Measurements from ENCODE around the gene ADRM1. TPM values are rescaled to one million over a fixed set of nuclear protein-coding genes. Genes with fewer than 3 reads are reported as not detected.

ADRM1 gene
- total RNA-seq, 1 donor from 2014 or later, result 193 TPM

GRCh38 chr20:62350098-62350628 lies 47.4 kb downstream of the ADRM1 start:
- no peak for TF ChIP-seq CTCF (IDR thresholded peaks at IDR 0.05; ENCODE audit: insufficient read depth, low read length, poor library complexity, severe bottlenecking)
- peak; percentile 74 for DNase-seq (ENCODE audit: low read depth)

GRCh38 chr20:62350629-62351422 lies 48.0 kb downstream of the ADRM1 start:
- H3K4me3 ChIP-seq (ENCODE audit: low read depth, low read length), result no peak overlapping the region
- DNase-seq (ENCODE audit: low read depth), result no peak

More at GRCh38 chr20:62350098-62350628, 47.4 kb downstream of the ADRM1 start:
- no peak overlapping the region for H3K4me3 ChIP-seq (ENCODE audit: low read depth, low read length)
- peaks cover 6% of the 10 kb centered on the region for H3K36me3 ChIP-seq (ENCODE audit: control insufficient read depth, insufficient read depth, low read length)
- no peaks in the 10 kb centered on the region for H3K27me3 ChIP-seq (ENCODE audit: control insufficient read depth, insufficient read depth, low read length)

GRCh38 chr20:62351469-62352401 lies 48.9 kb downstream of the ADRM1 start:
- DNase-seq (ENCODE audit: low read depth), result no peak
- Histone ChIP-seq H3K27me3 (ENCODE audit: control insufficient read depth, insufficient read depth, low read length) (no peaks in the 10 kb centered on the region), H3K4me3 (ENCODE audit: low read depth, low read length) (no peak overlapping the region), H3K36me3 (ENCODE audit: control insufficient read depth, insufficient read depth, low read length) (peaks cover 4% of the 10 kb centered on the region)
- no peak for TF ChIP-seq CTCF (IDR thresholded peaks at IDR 0.05; ENCODE audit: insufficient read depth, low read length, poor library complexity, severe bottlenecking)

More at GRCh38 chr20:62350629-62351422, 48.0 kb downstream of the ADRM1 start:
- H3K36me3 ChIP-seq (ENCODE audit: control insufficient read depth, insufficient read depth, low read length), result peaks cover 6% of the 10 kb centered on the region
- no peaks in the 10 kb centered on the region for H3K27me3 ChIP-seq (ENCODE audit: control insufficient read depth, insufficient read depth, low read length)
- TF ChIP-seq CTCF (IDR thresholded peaks at IDR 0.05; ENCODE audit: insufficient read depth, low read length, poor library complexity, severe bottlenecking), result no peak

- Histone ChIP-seq H3K36me3 (ENCODE audit: control insufficient read depth, insufficient read depth, low read length) (peaks cover 4% of the 10 kb centered on the region), H3K27me3 (ENCODE audit: control insufficient read depth, insufficient read depth, low read length) (no peaks in the 10 kb centered on the region), H3K4me3 (ENCODE audit: low read depth, low read length) (no peak overlapping the region)
- TF ChIP-seq CTCF (IDR thresholded peaks at IDR 0.05; ENCODE audit: insufficient read depth, low read length, poor library complexity, severe bottlenecking), result peak; percentile 7
- DNase-seq (ENCODE audit: low read depth), result no peak
Observed at GRCh38 chr20:62352402-62353288, 49.8 kb downstream of the ADRM1 start.

- no peak overlapping the region for H3K4me3 ChIP-seq (ENCODE audit: low read depth, low read length)
- H3K36me3 ChIP-seq (ENCODE audit: control insufficient read depth, insufficient read depth, low read length), result peaks cover 4% of the 10 kb centered on the region
- H3K27me3 ChIP-seq (ENCODE audit: control insufficient read depth, insufficient read depth, low read length), result no peaks in the 10 kb centered on the region
- DNase-seq (ENCODE audit: low read depth), result no peak
- TF ChIP-seq CTCF (IDR thresholded peaks at IDR 0.05; ENCODE audit: insufficient read depth, low read length, poor library complexity, severe bottlenecking), result no peak
Observed at GRCh38 chr20:62353289-62354030, 50.7 kb downstream of the ADRM1 start.
